ENCODE data around the gene TUBA4A.
A peak's percentile ranks its signal among the peaks of the same experiment; 100 is the strongest.

TUBA4A gene

GRCh38 chr2:219245148-219245898 lies 8.4 kb downstream of the TUBA4A start, which contains the start of the genes GLB1L and STK16:
GLB1L (minus strand) TSS chr2:219245444; CDS start chr2:219243573, 1,871 bp downstream.
STK16 (plus strand) TSS chr2:219245479; CDS start chr2:219246000, 521 bp downstream.
- no peaks in the 10 kb centered on the region for H3K9me3 ChIP-seq (ENCODE audit: control insufficient read depth in 1 of 2, low read length in 2 of 2)
- peak within 1 kb of the TSS; percentile 68 to 95 for H3K9ac ChIP-seq (ENCODE audit: low read depth in 1 of 2, low read length in 2 of 2)
- H3K4me1 ChIP-seq (ENCODE audit: control insufficient read depth in 1 of 2, insufficient read depth in 2 of 2, low read length in 2 of 2): peaks cover 60% of the 10 kb centered on the region in 2 donors
- H3K36me3 ChIP-seq (ENCODE audit: control insufficient read depth in 1 of 2, insufficient read depth in 2 of 2, low read length in 2 of 2): peaks cover 7 to 18% of the 10 kb centered on the region in 2 donors
- no peaks in the 10 kb centered on the region for H3K27me3 ChIP-seq (ENCODE audit: control insufficient read depth in 1 of 2, insufficient read depth in 2 of 2, low read length in 2 of 2)
- peak within 1 kb of the TSS; percentile 71 to 87 for H3K4me3 ChIP-seq (ENCODE audit: low read depth in 1 of 2, low read length in 2 of 2)
- peak within 1 kb of the TSS; percentile 90 for H3K27ac ChIP-seq (ENCODE audit: low read depth, low read length)

- Histone ChIP-seq H3K4me3 (ENCODE audit: low read depth in 1 of 2, low read length in 2 of 2) (peak overlapping the region; percentile 71 to 87), H3K9me3 (ENCODE audit: control insufficient read depth in 1 of 2, low read length in 2 of 2) (no peaks in the 10 kb centered on the region), H3K4me1 (ENCODE audit: control insufficient read depth in 1 of 2, insufficient read depth in 2 of 2, low read length in 2 of 2) (peaks cover 54 to 55% of the 10 kb centered on the region in 2 donors)
Observed at GRCh38 chr2:219244789-219245147, 8.9 kb downstream of the TUBA4A start.

GRCh38 chr2:219243291-219243761 lies 10.4 kb downstream of the TUBA4A start:
- peak overlapping the region in 1 of 2 donors; percentile 33 for H3K9ac ChIP-seq (ENCODE audit: low read depth in 1 of 2, low read length in 2 of 2)
- H3K4me3 ChIP-seq (ENCODE audit: low read depth in 1 of 2, low read length in 2 of 2): peak overlapping the region; percentile 50 to 59
- no peaks in the 10 kb centered on the region for H3K9me3 ChIP-seq (ENCODE audit: control insufficient read depth in 1 of 2, low read length in 2 of 2)
- H3K4me1 ChIP-seq (ENCODE audit: control insufficient read depth in 1 of 2, insufficient read depth in 2 of 2, low read length in 2 of 2): peaks cover 40% of the 10 kb centered on the region in 2 donors
- H3K36me3 ChIP-seq (ENCODE audit: control insufficient read depth in 1 of 2, insufficient read depth in 2 of 2, low read length in 2 of 2): peaks cover 7 to 15% of the 10 kb centered on the region in 2 donors
- no peak overlapping the region for H3K27ac ChIP-seq (ENCODE audit: low read depth, low read length)
- no peaks in the 10 kb centered on the region for H3K27me3 ChIP-seq (ENCODE audit: control insufficient read depth in 1 of 2, insufficient read depth in 2 of 2, low read length in 2 of 2)

More at GRCh38 chr2:219244789-219245147, 8.9 kb downstream of the TUBA4A start:
- peak overlapping the region; percentile 68 to 95 for H3K9ac ChIP-seq (ENCODE audit: low read depth in 1 of 2, low read length in 2 of 2)
- peaks cover 7 to 15% of the 10 kb centered on the region in 2 donors for H3K36me3 ChIP-seq (ENCODE audit: control insufficient read depth in 1 of 2, insufficient read depth in 2 of 2, low read length in 2 of 2)
- H3K27me3 ChIP-seq (ENCODE audit: control insufficient read depth in 1 of 2, insufficient read depth in 2 of 2, low read length in 2 of 2): no peaks in the 10 kb centered on the region
- peak overlapping the region; percentile 90 for H3K27ac ChIP-seq (ENCODE audit: low read depth, low read length)

GRCh38 chr2:219234331-219234730 lies 19.4 kb downstream of the TUBA4A start:
- Histone ChIP-seq H3K27me3 (ENCODE audit: control insufficient read depth in 1 of 2, insufficient read depth in 2 of 2, low read length in 2 of 2) (no peaks in the 10 kb centered on the region), H3K36me3 (ENCODE audit: control insufficient read depth in 1 of 2, insufficient read depth in 2 of 2, low read length in 2 of 2) (peaks cover 42 to 65% of the 10 kb centered on the region in 2 donors), H3K9me3 (ENCODE audit: control insufficient read depth in 1 of 2, low read length in 2 of 2) (no peaks in the 10 kb centered on the region), H3K4me1 (ENCODE audit: control insufficient read depth in 1 of 2, insufficient read depth in 2 of 2, low read length in 2 of 2) (peaks cover 10 to 12% of the 10 kb centered on the region in 2 donors), H3K27ac (ENCODE audit: low read depth, low read length) (no peak overlapping the region), H3K4me3 (ENCODE audit: low read depth in 1 of 2, low read length in 2 of 2) (no peak overlapping the region), H3K9ac (ENCODE audit: low read depth in 1 of 2, low read length in 2 of 2) (no peak overlapping the region)

GRCh38 chr2:219230059-219230540 lies 23.6 kb downstream of the TUBA4A start:
- H3K27me3 ChIP-seq (ENCODE audit: control insufficient read depth in 1 of 2, insufficient read depth in 2 of 2, low read length in 2 of 2): no peaks in the 10 kb centered on the region
- H3K36me3 ChIP-seq (ENCODE audit: control insufficient read depth in 1 of 2, insufficient read depth in 2 of 2, low read length in 2 of 2): peaks cover 40 to 50% of the 10 kb centered on the region in 2 donors
- peak overlapping the region; percentile 86 for H3K27ac ChIP-seq (ENCODE audit: low read depth, low read length)
- H3K9me3 ChIP-seq (ENCODE audit: control insufficient read depth in 1 of 2, low read length in 2 of 2): no peaks in the 10 kb centered on the region
- H3K9ac ChIP-seq (ENCODE audit: low read depth in 1 of 2, low read length in 2 of 2): peak overlapping the region; percentile 86 to 88
- peaks cover 24 to 26% of the 10 kb centered on the region in 2 donors for H3K4me1 ChIP-seq (ENCODE audit: control insufficient read depth in 1 of 2, insufficient read depth in 2 of 2, low read length in 2 of 2)
- H3K4me3 ChIP-seq (ENCODE audit: low read depth in 1 of 2, low read length in 2 of 2): peak overlapping the region; percentile 93 to 98

- no peaks in the 10 kb centered on the region for H3K27me3 ChIP-seq (ENCODE audit: control insufficient read depth in 1 of 2, insufficient read depth in 2 of 2, low read length in 2 of 2)
- H3K9me3 ChIP-seq (ENCODE audit: control insufficient read depth in 1 of 2, low read length in 2 of 2): no peaks in the 10 kb centered on the region
- H3K4me3 ChIP-seq (ENCODE audit: low read depth in 1 of 2, low read length in 2 of 2): peak within 1 kb of the TSS; percentile 93 to 98
- peaks cover 24 to 26% of the 10 kb centered on the region in 2 donors for H3K4me1 ChIP-seq (ENCODE audit: control insufficient read depth in 1 of 2, insufficient read depth in 2 of 2, low read length in 2 of 2)
- peaks cover 46 to 50% of the 10 kb centered on the region in 2 donors for H3K36me3 ChIP-seq (ENCODE audit: control insufficient read depth in 1 of 2, insufficient read depth in 2 of 2, low read length in 2 of 2)
- peak within 1 kb of the TSS; percentile 94 for H3K27ac ChIP-seq (ENCODE audit: low read depth, low read length)
- H3K9ac ChIP-seq (ENCODE audit: low read depth in 1 of 2, low read length in 2 of 2): peak within 1 kb of the TSS; percentile 92
Observed at GRCh38 chr2:219229305-219230058, 24.2 kb downstream of the TUBA4A start, which contains the start of the genes ANKZF1 and ATG9A. ANKZF1 (plus strand) TSS chr2:219229806; CDS start chr2:219230258, 452 bp downstream. ATG9A (minus strand) TSS chr2:219229636; CDS start chr2:219228024, 1,612 bp downstream.

- H3K4me3 ChIP-seq (ENCODE audit: low read depth in 1 of 2, low read length in 2 of 2): peak overlapping the region; percentile 89 to 93
- H3K27me3 ChIP-seq (ENCODE audit: control insufficient read depth in 1 of 2, insufficient read depth in 2 of 2, low read length in 2 of 2): no peaks in the 10 kb centered on the region
- H3K36me3 ChIP-seq (ENCODE audit: control insufficient read depth in 1 of 2, insufficient read depth in 2 of 2, low read length in 2 of 2): peaks cover 46 to 50% of the 10 kb centered on the region in 2 donors
Observed at GRCh38 chr2:219228911-219229304, 24.8 kb downstream of the TUBA4A start.

GRCh38 chr2:219228041-219228910 lies 25.4 kb downstream of the TUBA4A start:
- H3K27ac ChIP-seq (ENCODE audit: low read depth, low read length): no peak overlapping the region
- peaks cover 46 to 50% of the 10 kb centered on the region in 2 donors for H3K36me3 ChIP-seq (ENCODE audit: control insufficient read depth in 1 of 2, insufficient read depth in 2 of 2, low read length in 2 of 2)
- peak overlapping the region; percentile 92 for H3K9ac ChIP-seq (ENCODE audit: low read depth in 1 of 2, low read length in 2 of 2)
- H3K4me1 ChIP-seq (ENCODE audit: control insufficient read depth in 1 of 2, insufficient read depth in 2 of 2, low read length in 2 of 2): peaks cover 24 to 26% of the 10 kb centered on the region in 2 donors
- H3K27me3 ChIP-seq (ENCODE audit: control insufficient read depth in 1 of 2, insufficient read depth in 2 of 2, low read length in 2 of 2): no peaks in the 10 kb centered on the region
- H3K4me3 ChIP-seq (ENCODE audit: low read depth in 1 of 2, low read length in 2 of 2): peak overlapping the region; percentile 89 to 93
- H3K9me3 ChIP-seq (ENCODE audit: control insufficient read depth in 1 of 2, low read length in 2 of 2): no peaks in the 10 kb centered on the region

More at GRCh38 chr2:219228911-219229304, 24.8 kb downstream of the TUBA4A start:
- Histone ChIP-seq H3K9me3 (ENCODE audit: control insufficient read depth in 1 of 2, low read length in 2 of 2) (no peaks in the 10 kb centered on the region), H3K9ac (ENCODE audit: low read depth in 1 of 2, low read length in 2 of 2) (peak overlapping the region; percentile 92), H3K4me1 (ENCODE audit: control insufficient read depth in 1 of 2, insufficient read depth in 2 of 2, low read length in 2 of 2) (peaks cover 24 to 26% of the 10 kb centered on the region in 2 donors), H3K27ac (ENCODE audit: low read depth, low read length) (peak overlapping the region; percentile 94)

GRCh38 chr2:219225350-219225749 lies 28.4 kb downstream of the TUBA4A start:
- Histone ChIP-seq H3K4me1 (ENCODE audit: control insufficient read depth in 1 of 2, insufficient read depth in 2 of 2, low read length in 2 of 2) (peaks cover 17 to 18% of the 10 kb centered on the region in 2 donors), H3K36me3 (ENCODE audit: control insufficient read depth in 1 of 2, insufficient read depth in 2 of 2, low read length in 2 of 2) (peaks cover 52 to 61% of the 10 kb centered on the region in 2 donors), H3K27ac (ENCODE audit: low read depth, low read length) (no peak overlapping the region), H3K27me3 (ENCODE audit: control insufficient read depth in 1 of 2, insufficient read depth in 2 of 2, low read length in 2 of 2) (no peaks in the 10 kb centered on the region), H3K4me3 (ENCODE audit: low read depth in 1 of 2, low read length in 2 of 2) (no peak overlapping the region), H3K9me3 (ENCODE audit: control insufficient read depth in 1 of 2, low read length in 2 of 2) (no peaks in the 10 kb centered on the region), H3K9ac (ENCODE audit: low read depth in 1 of 2, low read length in 2 of 2) (no peak overlapping the region)
